GM23338 (cell line): ENCODE measurements around the gene RPRD1A. TPM values are rescaled to one million over a fixed set of nuclear protein-coding genes. Genes with fewer than 3 reads are reported as not detected.

ENCODE experiments used
- ATAC-seq: fragments of 200-7000 bp; cut with Tn5 transposase; 3 replicates; pipeline ENCODE4 v1.9.1; 2020
- DNase-seq: peaks from one replicate; pipeline ENCODE4 v3.0.0-alpha.2; 2015; ENCODE audit warnings: low spot score
- H2AFZ ChIP-seq: fragments of 200-600 bp; sonication (generic); 2 replicates; pipeline ENCODE4 v1.8.0; 2016; ENCODE audit warnings: antibody characterized with exemption, mild to moderate bottlenecking, moderate library complexity
- H3F3A ChIP-seq: fragments of 200-600 bp; sonication (generic); replicated peaks from 2 replicates; pipeline ENCODE4 v1.8.0; 2017; ENCODE audit warnings: antibody characterized with exemption, mixed run types, low read depth
- H3K27ac ChIP-seq: fragments of 200-600 bp; sonication (generic); 2 replicates; pipeline ENCODE4 v1.6.1; 2016; ENCODE audit warnings: low read depth
- H3K27me3 ChIP-seq: fragments of 200-600 bp; sonication (generic); 2 replicates; pipeline ENCODE4 v1.8.0; 2016; ENCODE audit warnings: mild to moderate bottlenecking, mixed run types, moderate library complexity; ENCODE audit not compliant: insufficient read depth
- H3K36me3 ChIP-seq: fragments of 200-600 bp; sonication (generic); 2 replicates; pipeline ENCODE4 v1.8.0; 2016; ENCODE audit warnings: mild to moderate bottlenecking; ENCODE audit not compliant: insufficient read depth
- H3K4me1 ChIP-seq: fragments of 200-600 bp; sonication (generic); 2 replicates; pipeline ENCODE4 v1.8.0; 2016; ENCODE audit warnings: mild to moderate bottlenecking, moderate library complexity; ENCODE audit not compliant: insufficient read depth
- H3K4me2 ChIP-seq: fragments of 200-600 bp; sonication (generic); 2 replicates; pipeline ENCODE4 v1.7.1; 2017; ENCODE audit warnings: mixed run types
- H3K4me3 ChIP-seq: fragments of 200-600 bp; sonication (generic); 2 replicates; pipeline ENCODE4 v1.6.1; 2016; ENCODE audit warnings: mixed run types
- H3K79me2 ChIP-seq: fragments of 200-600 bp; sonication (generic); replicated peaks from 2 replicates; pipeline ENCODE4 v1.8.0; 2017; ENCODE audit warnings: mild to moderate bottlenecking; ENCODE audit not compliant: insufficient read depth
- H3K9me2 ChIP-seq: fragments of 200-600 bp; sonication (generic); 2 replicates; pipeline ENCODE4 v1.8.0; 2017; ENCODE audit not compliant: insufficient read depth
- H4K20me1 ChIP-seq: fragments of 200-600 bp; sonication (generic); replicated peaks from 2 replicates; pipeline ENCODE4 v1.8.0; 2017; ENCODE audit warnings: mild to moderate bottlenecking; ENCODE audit not compliant: insufficient read depth
- H3K27ac Mint-ChIP-seq: 2 replicates; pipeline ENCODE4 v1.8.0; 2020; ENCODE audit warnings: inconsistent platforms, mild to moderate bottlenecking, moderate library complexity, mixed read lengths
- H3K27me3 Mint-ChIP-seq: 3 replicates; pipeline ENCODE4 v1.8.0; 2022; ENCODE audit warnings: low read depth, mild to moderate bottlenecking, moderate library complexity, mixed read lengths, inconsistent platforms; ENCODE audit not compliant: insufficient read depth, poor library complexity
- H3K36me3 Mint-ChIP-seq: 3 replicates; pipeline ENCODE4 v1.8.0; 2021; ENCODE audit warnings: low read depth, mild to moderate bottlenecking, inconsistent platforms, moderate library complexity, mixed read lengths
- H3K4me1 Mint-ChIP-seq: 3 replicates; pipeline ENCODE4 v1.8.0; 2020; ENCODE audit warnings: mild to moderate bottlenecking, inconsistent platforms, mixed read lengths
- H3K4me3 Mint-ChIP-seq: 3 replicates; pipeline ENCODE4 v1.8.0; 2021; ENCODE audit warnings: moderate library complexity, mild to moderate bottlenecking, inconsistent platforms, mixed read lengths
- H3K9me3 Mint-ChIP-seq: 3 replicates; pipeline ENCODE4 v1.8.0; 2020; ENCODE audit warnings: moderate library complexity, mild to moderate bottlenecking, inconsistent platforms, mixed read lengths
- CREB1 ChIP-seq: fragments of 250-450 bp; sonication (Bioruptor Pico); IDR thresholded peaks from 2 replicates; pipeline ENCODE4 v1.5.0; 2020; ENCODE audit warnings: low read depth, mild to moderate bottlenecking, moderate library complexity
- CTCF ChIP-seq, 2 experiments: fragments of 200-600 bp in 1 of 2; sonication (generic) in 1 of 2; conservative IDR thresholded peaks; 2 replicates each; pipeline versions ENCODE4 v1.5.1 to v1.6.1; 2016 to 2017; ENCODE audit warnings: antibody characterized with exemption in 2 of 2, low read depth in 2 of 2, mild to moderate bottlenecking in 2 of 2, moderate library complexity in 1 of 2
- ETS1 ChIP-seq: IDR thresholded peaks from 2 replicates; pipeline ENCODE4 v1.6.1; 2016; ENCODE audit warnings: antibody characterized with exemption
- EZH2 ChIP-seq: fragments of 200-600 bp; sonication (generic); IDR thresholded peaks from one replicate; pipeline ENCODE4 v1.8.0; 2017; ENCODE audit warnings: antibody characterized with exemption, mild to moderate bottlenecking, low read depth; ENCODE audit not compliant: unreplicated experiment
- EZH2phosphoT487 ChIP-seq: fragments of 200-600 bp; sonication (generic); IDR thresholded peaks from one replicate; pipeline ENCODE4 v1.8.1; 2018; ENCODE audit warnings: antibody characterized with exemption; ENCODE audit not compliant: unreplicated experiment
- JUNB ChIP-seq: IDR thresholded peaks from one replicate; pipeline ENCODE4 v1.6.1; 2016; ENCODE audit warnings: antibody characterized with exemption; ENCODE audit not compliant: unreplicated experiment
- NANOG ChIP-seq: IDR thresholded peaks from 2 replicates; pipeline ENCODE4 v1.6.1; 2016; ENCODE audit warnings: antibody characterized with exemption, borderline replicate concordance
- POLR2AphosphoS5 ChIP-seq: IDR thresholded peaks from 2 replicates; pipeline ENCODE4 v1.6.1; 2016; ENCODE audit warnings: antibody characterized with exemption, low read depth
- STAT1 ChIP-seq: IDR thresholded peaks from one replicate; pipeline ENCODE4 v1.6.1; 2016; ENCODE audit warnings: antibody characterized with exemption; ENCODE audit not compliant: unreplicated experiment
- ZNF114 ChIP-seq: fragments of 250-450 bp; sonication (Bioruptor Pico); IDR thresholded peaks from 2 replicates; pipeline ENCODE4 v1.5.0; 2020; ENCODE audit warnings: mild to moderate bottlenecking, moderate library complexity
- ZNF331 ChIP-seq: fragments of 250-450 bp; sonication (Bioruptor Pico); IDR thresholded peaks from 2 replicates; pipeline ENCODE4 v1.5.0; 2020; ENCODE audit warnings: low read depth, mild to moderate bottlenecking, moderate library complexity
- polyA plus RNA-seq: library from polyadenylated mRNA; unstranded; fragments of >200 nt; fragmentation: Nextera tagmentation; extraction: Ambion mirVana; gene quantifications from 2 replicates; pipeline ENCODE4 v1.2.1, GENCODE V29; 2016
- total RNA-seq: library from RNA; depleted of rRNA; stranded (reverse); fragments of >200 nt; shearing (Covaris generic); gene quantifications from 2 replicates; pipeline ENCODE4 v1.2.3, GENCODE V29; 2014

Gene RPRD1A
- total and polyA plus RNA-seq, 2 experiments from 2014 or later = 67.9 to 157 TPM

- no peak for TF ChIP-seq STAT1
- TF ChIP-seq ZNF331 (CRISPR knock-in tag) = no peak
- no peak for TF ChIP-seq EZH2
- no peak for TF ChIP-seq EZH2phosphoT487
Measured at GRCh38 chr18:36099311-36099710, 32.0 kb upstream of the RPRD1A start (continued).

GRCh38 chr18:36096955-36097354, 29.6 kb upstream of the RPRD1A start:
- Mint-ChIP-seq H3K27me3 (no peaks in the 10 kb centered on the region), H3K4me3 (no peak overlapping the region), H3K36me3 (peaks cover 6% of the 10 kb centered on the region), H3K27ac (no peak overlapping the region), H3K9me3 (peaks cover 9% of the 10 kb centered on the region), H3K4me1 (no peaks in the 10 kb centered on the region)
- DNase-seq (no peak), ATAC-seq (no peak)
- Histone ChIP-seq H3K4me1 (no peaks in the 10 kb centered on the region), H3K4me2 (no peak overlapping the region), H3K36me3 (peaks cover 2% of the 10 kb centered on the region; the same call in 1 of the 2 replicates), H3K79me2 (no peaks in the 10 kb centered on the region), H3K27me3 (no peaks in the 10 kb centered on the region), H4K20me1 (no peaks in the 10 kb centered on the region), H3F3A (no peaks in the 10 kb centered on the region), H3K9me2 (no peaks in the 10 kb centered on the region), H3K4me3 (no peak overlapping the region), H2AFZ (no peak overlapping the region), H3K27ac (no peak overlapping the region)
- TF ChIP-seq CTCF (conservative IDR thresholded peaks at IDR 0.05; ENCODE audit: low read depth in 2 of 2) (no peak), STAT1 (no peak), ZNF114 (no peak), POLR2AphosphoS5 (no peak), ETS1 (no peak), CREB1 (CRISPR knock-in tag) (no peak), NANOG (no peak)

- DNase-seq = peak; percentile 72
- Histone ChIP-seq H3K27me3 (no peaks in the 10 kb centered on the region), H3K36me3 (no peaks in the 10 kb centered on the region), H3K4me1 (no peaks in the 10 kb centered on the region), H3K27ac (no peak overlapping the region), H4K20me1 (no peaks in the 10 kb centered on the region), H3K4me2 (no peak overlapping the region), H3F3A (no peaks in the 10 kb centered on the region), H3K4me3 (no peak overlapping the region), H3K9me2 (no peaks in the 10 kb centered on the region), H2AFZ (no peak overlapping the region), H3K79me2 (no peaks in the 10 kb centered on the region)
- Mint-ChIP-seq H3K36me3 (no peaks in the 10 kb centered on the region), H3K27ac (no peak overlapping the region), H3K4me1 (no peaks in the 10 kb centered on the region), H3K9me3 (no peaks in the 10 kb centered on the region), H3K27me3 (no peaks in the 10 kb centered on the region), H3K4me3 (no peak overlapping the region)
- ATAC-seq = no peak
- TF ChIP-seq NANOG (no peak), CTCF (conservative IDR thresholded peaks at IDR 0.05; ENCODE audit: low read depth in 2 of 2) (peak; percentile 63 to 75), JUNB (no peak), CREB1 (CRISPR knock-in tag) (no peak)
Measured at GRCh38 chr18:36095936-36096519, 28.7 kb upstream of the RPRD1A start.
